MCF 10A (cell line): ENCODE results near the gene ACOXL. TPM values are rescaled to one million over a fixed set of nuclear protein-coding genes. Genes with fewer than 3 reads are reported as not detected.

ENCODE experiments used
- BruUV-seq: library from RNA; stranded (reverse); fragments of 400-500 nt; replicated peaks from 2 replicates; lab custom pipeline; 2021; lab: Mats Ljungman, UMichigan
- CTCF ChIA-PET: fragments of 300-600 bp; sonication (Branson Sonifier 250); formaldehyde crosslinking; extraction: SDS; loops from one replicate; lab custom pipeline; 2021; ENCODE audit warnings: antibody characterized with exemption, inconsistent platforms; lab: Yijun Ruan, JAX
- POLR2A ChIA-PET: fragments of 300-600, 350-650 bp; sonication (Branson Sonifier 250); formaldehyde crosslinking; extraction: SDS; loops from one replicate; lab custom pipeline; 2020; ENCODE audit warnings: antibody characterized with exemption, inconsistent platforms; lab: Yijun Ruan, JAX
- DNase-seq: peaks from one replicate; pipeline ENCODE4 v3.0.0-alpha.2; 2018; ENCODE audit not compliant: unreplicated experiment
- H3K27ac Mint-ChIP-seq: one replicate; pipeline ENCODE4 v1.8.0; 2022; ENCODE audit warnings: mild to moderate bottlenecking, low read depth, mixed read lengths; ENCODE audit not compliant: unreplicated experiment
- H3K27me3 Mint-ChIP-seq: one replicate; pipeline ENCODE4 v1.8.0; 2022; ENCODE audit warnings: mixed read lengths; ENCODE audit not compliant: insufficient read depth, unreplicated experiment
- H3K36me3 Mint-ChIP-seq: one replicate; pipeline ENCODE4 v1.8.0; 2022; ENCODE audit warnings: mild to moderate bottlenecking, moderate library complexity, mixed read lengths; ENCODE audit not compliant: insufficient read depth, unreplicated experiment
- H3K4me1 Mint-ChIP-seq: one replicate; pipeline ENCODE4 v1.8.0; 2022; ENCODE audit warnings: mixed read lengths; ENCODE audit not compliant: insufficient read depth, unreplicated experiment
- H3K4me3 Mint-ChIP-seq: one replicate; pipeline ENCODE4 v1.8.0; 2022; ENCODE audit warnings: mild to moderate bottlenecking, moderate library complexity, mixed read lengths; ENCODE audit not compliant: unreplicated experiment
- H3K9me3 Mint-ChIP-seq: one replicate; pipeline ENCODE4 v1.8.0; 2022; ENCODE audit warnings: mixed read lengths; ENCODE audit not compliant: unreplicated experiment
- CTCF ChIP-seq: fragments of 200-600 bp; IDR thresholded peaks from one replicate; pipeline ENCODE4 v1.8.0; 2022; ENCODE audit warnings: antibody characterized with exemption, mild to moderate bottlenecking; ENCODE audit not compliant: unreplicated experiment
- intact Hi-C: fragments of 100-400 bp; cut with micrococcal nuclease; formaldehyde crosslinking; loops from 2 replicates; pipeline ENCODE4 v1.14.1; 2022
- total RNA-seq: library from RNA; stranded (reverse); gene quantifications from 2 replicates; pipeline ENCODE4 v1.2.3, GENCODE V29; 2022

Gene ACOXL
- total RNA-seq, 1 experiment from 2014 or later = not detected

- Mint-ChIP-seq H3K36me3 (no peaks in the 10 kb centered on the region), H3K27ac (no peak overlapping the region), H3K27me3 (peaks cover 67% of the 10 kb centered on the region), H3K9me3 (no peaks in the 10 kb centered on the region), H3K4me1 (no peaks in the 10 kb centered on the region), H3K4me3 (no peak overlapping the region)
- no peak for TF ChIP-seq CTCF
- intact Hi-C loops = no loop called here
- BruUV-seq = no TSS peak
- ChIA-PET POLR2A (no interaction called here), CTCF (no interaction called here)
- no peak for DNase-seq
Observed at GRCh38 chr2:110955045-110955444, 222.7 kb downstream of the ACOXL start.

GRCh38 chr2:110955556-110955955, 223.2 kb downstream of the ACOXL start:
- TF ChIP-seq CTCF = no peak
- intact Hi-C loops = no loop called here
- DNase-seq = peak; percentile 1
- ChIA-PET POLR2A (no interaction called here), CTCF (no interaction called here)
- H3K9me3 Mint-ChIP-seq = no peaks in the 10 kb centered on the region
- H3K36me3 Mint-ChIP-seq = no peaks in the 10 kb centered on the region
- no peak overlapping the region for H3K4me3 Mint-ChIP-seq
- no TSS peak for BruUV-seq
- H3K4me1 Mint-ChIP-seq = no peaks in the 10 kb centered on the region
- peaks cover 67% of the 10 kb centered on the region for H3K27me3 Mint-ChIP-seq
- no peak overlapping the region for H3K27ac Mint-ChIP-seq

- BruUV-seq = no TSS peak
- no peak for DNase-seq
- peaks cover 67% of the 10 kb centered on the region for H3K27me3 Mint-ChIP-seq
- no peak for TF ChIP-seq CTCF
- CTCF ChIA-PET = no interaction called here
- no peaks in the 10 kb centered on the region for H3K36me3 Mint-ChIP-seq
- no peak overlapping the region for H3K4me3 Mint-ChIP-seq
- no peaks in the 10 kb centered on the region for H3K4me1 Mint-ChIP-seq
- POLR2A ChIA-PET = no interaction called here
- H3K9me3 Mint-ChIP-seq = no peaks in the 10 kb centered on the region
- intact Hi-C loops = no loop called here
- H3K27ac Mint-ChIP-seq = no peak overlapping the region
Observed at GRCh38 chr2:110957293-110957692, 224.9 kb downstream of the ACOXL start.

GRCh38 chr2:110958346-110959119, 226.2 kb downstream of the ACOXL start:
- peaks cover 66% of the 10 kb centered on the region for H3K27me3 Mint-ChIP-seq
- no peaks in the 10 kb centered on the region for H3K36me3 Mint-ChIP-seq
- H3K4me3 Mint-ChIP-seq = no peak overlapping the region
- TF ChIP-seq CTCF = no peak
- no peaks in the 10 kb centered on the region for H3K9me3 Mint-ChIP-seq
- no peak for DNase-seq
- no peaks in the 10 kb centered on the region for H3K4me1 Mint-ChIP-seq
- H3K27ac Mint-ChIP-seq = no peak overlapping the region
- POLR2A ChIA-PET = interaction anchor here (0.7 kb wide), 1 partner anchor 1308 kb away, joined by 3 read pairs; no protein-coding TSS in a partner anchor
- CTCF ChIA-PET = interaction anchor here (0.7 kb wide), 1 partner anchor 18 kb away, joined by 3 read pairs; no protein-coding TSS in a partner anchor
- intact Hi-C loops = no loop called here
- BruUV-seq = no TSS peak
